SK-N-MC (cell line): ENCODE results near the gene RITA1.

Experiments
- EZH2 ChIP-seq: fragments of 200-600 bp; sonication (generic); IDR thresholded peaks from one replicate; pipeline ENCODE4 v1.6.1; 2017; ENCODE audit warnings: antibody characterized with exemption
- POLR2AphosphoS5 ChIP-seq: IDR thresholded peaks from 2 replicates; pipeline ENCODE4 v1.6.1; 2012; ENCODE audit warnings: mild to moderate bottlenecking, low read depth, low read length, borderline replicate concordance

DNA sequence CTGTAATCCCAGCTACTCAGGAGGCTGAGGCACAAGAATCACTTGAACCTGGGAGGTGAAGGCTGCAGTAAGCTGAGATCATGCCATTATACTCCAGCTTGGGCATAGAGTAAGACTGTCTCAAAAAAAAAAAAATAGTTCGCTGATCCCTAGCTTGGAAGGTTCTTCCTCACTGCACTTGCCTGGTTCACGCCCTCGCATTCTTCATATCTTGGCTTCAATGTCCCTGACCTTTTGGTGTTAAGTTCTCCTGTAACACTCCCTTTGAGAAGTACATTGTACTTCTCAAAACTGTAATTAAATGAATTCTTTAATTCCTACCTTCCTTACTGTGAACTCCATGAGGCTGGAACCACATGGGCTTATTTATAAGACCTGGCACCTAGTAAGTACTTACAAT is 19.3 kb downstream of the RITA1 start:
- TF ChIP-seq POLR2AphosphoS5 (no peak), EZH2 (no peak)
